H1 (cell line): Measurements from ENCODE around the gene MAGIX. TPM values are rescaled to one million over a fixed set of nuclear protein-coding genes. Genes with fewer than 3 reads are reported as not detected.

Source experiments
- FOSL1 ChIP-seq: IDR thresholded peaks from 2 replicates; pipeline ENCODE4 v1.6.1; 2011; ENCODE audit warnings: mild to moderate bottlenecking, low read depth, low read length, moderate library complexity; ENCODE audit not compliant: insufficient read depth
- POLR2A ChIP-seq, 2 experiments: IDR thresholded peaks; 1 replicate in 1 of 2; 2 replicates in 1 of 2; pipeline ENCODE4 v1.6.1; 2011; ENCODE audit warnings: low read depth in 2 of 2, low read length in 2 of 2, mild to moderate bottlenecking in 2 of 2; ENCODE audit errors: control extremely low read depth in 1 of 2
- POLR2AphosphoS5 ChIP-seq: IDR thresholded peaks from 2 replicates; pipeline ENCODE4 v1.6.1; 2011; ENCODE audit warnings: low read depth, low read length
- polyA plus RNA-seq, 7 experiments: library from polyadenylated mRNA; depleted of rRNA in 3 of 7; stranded (reverse) in 5 of 7; unstranded in 2 of 7; fragments of >200 nt in 5 of 7; fragments of 200-250 nt in 2 of 7; gene quantifications; 1 replicate in 5 of 7; 2 replicates in 1 of 7; 4 replicates in 1 of 7; pipeline versions ENCODE4 v1.2.1 to v1.2.3, GENCODE V29; 2011 to 2013; ENCODE audit warnings: missing spikeins in 2 of 7, mixed read lengths in 2 of 7
- total RNA-seq: library from RNA; stranded (reverse); fragmentation: NEBNext Ultra II Directional; extraction: Animal tissue kit (Norgen Biotek cat#: 25700); gene quantifications from 2 replicates; pipeline ENCODE4 v1.2.1, GENCODE V29; 2021
- TF ChIP-seq, protein P1 (sequence below), 3 experiments: IDR thresholded peaks; 1 replicate in 2 of 3; 2 replicates in 1 of 3; pipeline versions ENCODE4 v1.5.1 to v1.6.1; 2011; ENCODE audit warnings: low read length in 3 of 3, mild to moderate bottlenecking in 3 of 3, inconsistent platforms in 2 of 3, low read depth in 1 of 3, moderate library complexity in 1 of 3; ENCODE audit not compliant: insufficient read depth in 1 of 3; ENCODE audit errors: control extremely low read depth in 1 of 3

The MAGIX gene
- total and polyA plus RNA-seq, 2 of the 8 experiments (the other 6 are each of a cell fraction or from before 2014, with no cell fraction given) = 0.37 to 1.1 TPM

DNA sequence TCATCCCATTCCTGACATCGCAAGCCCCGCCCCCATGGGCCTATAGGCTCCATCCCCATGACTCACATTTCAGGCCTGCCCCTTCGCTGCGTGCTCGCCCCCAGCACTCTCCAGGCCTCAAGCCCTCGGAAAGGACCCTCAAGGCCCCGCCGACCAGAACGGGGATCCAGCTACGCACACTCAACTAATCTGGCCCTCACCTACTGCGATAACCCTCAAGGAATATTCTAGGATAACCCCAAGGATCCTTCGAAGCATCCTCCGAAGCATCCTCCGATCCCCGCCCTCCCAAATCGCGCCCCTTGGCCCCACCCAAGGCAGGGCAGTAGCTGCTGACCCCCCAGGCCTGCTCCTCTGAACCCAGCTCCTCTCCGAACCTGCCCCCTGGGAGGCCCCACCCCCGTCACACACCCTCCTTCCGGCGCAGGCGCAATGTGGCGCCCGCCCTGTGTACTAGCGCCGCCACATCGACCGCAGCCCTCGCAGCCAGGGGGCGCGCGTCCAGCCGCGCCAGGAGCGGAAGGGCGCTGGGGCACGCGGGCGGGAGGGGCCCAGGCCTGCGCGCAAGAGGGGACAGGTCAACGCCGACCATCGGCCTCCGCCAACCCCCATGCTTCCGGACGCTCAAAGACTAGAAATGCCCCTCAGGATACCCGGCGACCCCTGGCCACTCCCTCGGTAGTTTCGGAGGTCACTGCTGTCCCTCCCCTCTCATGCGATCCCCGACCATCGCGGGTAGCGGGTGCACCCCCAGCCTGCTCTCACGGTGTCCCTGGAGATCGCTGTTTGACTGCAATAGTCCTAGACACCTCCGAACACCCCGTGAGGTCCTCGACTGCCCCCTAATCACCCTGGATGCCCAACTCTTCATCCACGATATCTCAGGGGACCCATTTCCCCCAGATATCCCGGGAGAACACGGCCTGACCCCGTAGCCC, 6.4 kb upstream of the MAGIX start (continued):
- TF ChIP-seq POLR2AphosphoS5 = peak; percentile 34; the same call in 1 of the 2 replicates
- TF ChIP-seq, protein P1, sequence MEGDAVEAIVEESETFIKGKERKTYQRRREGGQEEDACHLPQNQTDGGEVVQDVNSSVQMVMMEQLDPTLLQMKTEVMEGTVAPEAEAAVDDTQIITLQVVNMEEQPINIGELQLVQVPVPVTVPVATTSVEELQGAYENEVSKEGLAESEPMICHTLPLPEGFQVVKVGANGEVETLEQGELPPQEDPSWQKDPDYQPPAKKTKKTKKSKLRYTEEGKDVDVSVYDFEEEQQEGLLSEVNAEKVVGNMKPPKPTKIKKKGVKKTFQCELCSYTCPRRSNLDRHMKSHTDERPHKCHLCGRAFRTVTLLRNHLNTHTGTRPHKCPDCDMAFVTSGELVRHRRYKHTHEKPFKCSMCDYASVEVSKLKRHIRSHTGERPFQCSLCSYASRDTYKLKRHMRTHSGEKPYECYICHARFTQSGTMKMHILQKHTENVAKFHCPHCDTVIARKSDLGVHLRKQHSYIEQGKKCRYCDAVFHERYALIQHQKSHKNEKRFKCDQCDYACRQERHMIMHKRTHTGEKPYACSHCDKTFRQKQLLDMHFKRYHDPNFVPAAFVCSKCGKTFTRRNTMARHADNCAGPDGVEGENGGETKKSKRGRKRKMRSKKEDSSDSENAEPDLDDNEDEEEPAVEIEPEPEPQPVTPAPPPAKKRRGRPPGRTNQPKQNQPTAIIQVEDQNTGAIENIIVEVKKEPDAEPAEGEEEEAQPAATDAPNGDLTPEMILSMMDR (IDR thresholded peaks at IDR 0.05; ENCODE audit: control extremely low read depth in 1 of 3, insufficient read depth in 1 of 3, low read depth in 1 of 3, low read length in 3 of 3) = peak in 2 of 3 experiments; percentile 64 to 65; a peak in 3 of 4 replicates
- peak in 1 of 2 experiments; percentile 46; a peak in 1 of 3 replicates for TF ChIP-seq POLR2A (IDR thresholded peaks at IDR 0.05; ENCODE audit: control extremely low read depth in 1 of 2, low read depth in 2 of 2, low read length in 2 of 2)
- TF ChIP-seq FOSL1 = no peak
